NB4 (cell line): ENCODE data around the gene KRTAP1-1.

Experiments used
- CTCF ChIP-seq: IDR thresholded peaks from one replicate; pipeline ENCODE4 v1.5.1; 2012; ENCODE audit warnings: low read depth, low read length
- POLR2A ChIP-seq: IDR thresholded peaks from 2 replicates; pipeline ENCODE4 v1.6.1; 2011; ENCODE audit warnings: mild to moderate bottlenecking; ENCODE audit not compliant: insufficient read length; ENCODE audit errors: extremely low read depth

- no peak for TF ChIP-seq CTCF
- no peak for TF ChIP-seq POLR2A
Observed at GRCh38 chr17:41013181-41013580, 28.1 kb downstream of the KRTAP1-1 start.
